ENCODE data around the gene HOOK1.
"Not testable (repeated sequence)": the region's sequence is repeated elsewhere in the genome, so short reads cannot be mapped to it uniquely, and the experiment has no call there.

HOOK1 gene

GRCh38 chr1:59908084-59908483, 93.3 kb downstream of the HOOK1 start:
- no peak overlapping the region for H3K9ac ChIP-seq (ENCODE audit: low read length)
- H3K27ac ChIP-seq (ENCODE audit: low read depth, low read length): no peak overlapping the region
- H3F3A ChIP-seq (ENCODE audit: insufficient read depth): no peaks in the 10 kb centered on the region
- no peak overlapping the region for H2AFZ ChIP-seq (ENCODE audit: low read depth, low read length, severe bottlenecking)
- no peaks in the 10 kb centered on the region for H3K79me2 ChIP-seq (ENCODE audit: insufficient read depth, low read length)
- no peaks in the 10 kb centered on the region for H3K9me3 ChIP-seq (ENCODE audit: insufficient read depth, low read length)
- H3K4me3 ChIP-seq (ENCODE audit: insufficient read depth, low read length, poor library complexity, severe bottlenecking): no peak overlapping the region
- H3K4me2 ChIP-seq (ENCODE audit: low read depth, low read length, poor library complexity, severe bottlenecking): no peak overlapping the region
- H3K27me3 ChIP-seq (ENCODE audit: low read length): no peaks in the 10 kb centered on the region
- H3K9me2 ChIP-seq (replicated peaks; ENCODE audit: insufficient read depth, low read length): no peaks in the 10 kb centered on the region
- no peaks in the 10 kb centered on the region for H3K36me3 ChIP-seq (ENCODE audit: low read length)
- TF ChIP-seq, protein P1, sequence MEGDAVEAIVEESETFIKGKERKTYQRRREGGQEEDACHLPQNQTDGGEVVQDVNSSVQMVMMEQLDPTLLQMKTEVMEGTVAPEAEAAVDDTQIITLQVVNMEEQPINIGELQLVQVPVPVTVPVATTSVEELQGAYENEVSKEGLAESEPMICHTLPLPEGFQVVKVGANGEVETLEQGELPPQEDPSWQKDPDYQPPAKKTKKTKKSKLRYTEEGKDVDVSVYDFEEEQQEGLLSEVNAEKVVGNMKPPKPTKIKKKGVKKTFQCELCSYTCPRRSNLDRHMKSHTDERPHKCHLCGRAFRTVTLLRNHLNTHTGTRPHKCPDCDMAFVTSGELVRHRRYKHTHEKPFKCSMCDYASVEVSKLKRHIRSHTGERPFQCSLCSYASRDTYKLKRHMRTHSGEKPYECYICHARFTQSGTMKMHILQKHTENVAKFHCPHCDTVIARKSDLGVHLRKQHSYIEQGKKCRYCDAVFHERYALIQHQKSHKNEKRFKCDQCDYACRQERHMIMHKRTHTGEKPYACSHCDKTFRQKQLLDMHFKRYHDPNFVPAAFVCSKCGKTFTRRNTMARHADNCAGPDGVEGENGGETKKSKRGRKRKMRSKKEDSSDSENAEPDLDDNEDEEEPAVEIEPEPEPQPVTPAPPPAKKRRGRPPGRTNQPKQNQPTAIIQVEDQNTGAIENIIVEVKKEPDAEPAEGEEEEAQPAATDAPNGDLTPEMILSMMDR (IDR thresholded peaks at IDR 0.05; ENCODE audit: insufficient read depth, low read length, poor library complexity, severe bottlenecking): no peak
- TF ChIP-seq EZH2phosphoT487 (conservative IDR thresholded peaks at IDR 0.05; ENCODE audit: low read length): no peak
- no peaks in the 10 kb centered on the region for H4K20me1 ChIP-seq (ENCODE audit: low read depth, low read length)

- Histone ChIP-seq H3K9me3 (ENCODE audit: insufficient read depth, low read length) (no peaks in the 10 kb centered on the region), H3K36me3 (ENCODE audit: low read length) (no peaks in the 10 kb centered on the region), H2AFZ (ENCODE audit: low read depth, low read length, severe bottlenecking) (no peak overlapping the region), H3K4me2 (ENCODE audit: low read depth, low read length, poor library complexity, severe bottlenecking) (no peak overlapping the region), H4K20me1 (ENCODE audit: low read depth, low read length) (no peaks in the 10 kb centered on the region), H3K9me2 (replicated peaks; ENCODE audit: insufficient read depth, low read length) (no peaks in the 10 kb centered on the region), H3K27ac (ENCODE audit: low read depth, low read length) (no peak overlapping the region), H3K27me3 (ENCODE audit: low read length) (no peaks in the 10 kb centered on the region), H3K79me2 (ENCODE audit: insufficient read depth, low read length) (no peaks in the 10 kb centered on the region), H3K9ac (ENCODE audit: low read length) (no peak overlapping the region), H3K4me3 (ENCODE audit: insufficient read depth, low read length, poor library complexity, severe bottlenecking) (no peak overlapping the region), H3F3A (ENCODE audit: insufficient read depth) (no peaks in the 10 kb centered on the region)
- TF ChIP-seq EZH2phosphoT487 (conservative IDR thresholded peaks at IDR 0.05; ENCODE audit: low read length): no peak
- TF ChIP-seq, protein P1 (IDR thresholded peaks at IDR 0.05; ENCODE audit: insufficient read depth, low read length, poor library complexity, severe bottlenecking): no peak
Observed at GRCh38 chr1:59908682-59909081, 93.9 kb downstream of the HOOK1 start.

GRCh38 chr1:59914791-59915286, 100.1 kb downstream of the HOOK1 start:
- H3K9ac ChIP-seq (ENCODE audit: low read length); H3K27ac ChIP-seq (ENCODE audit: low read depth, low read length): not testable (repeated sequence)

GRCh38 chr1:59915516-59915915, 100.8 kb downstream of the HOOK1 start:
- H3K27me3 ChIP-seq (ENCODE audit: low read length): no peaks in the 10 kb centered on the region
- no peak overlapping the region for H3K27ac ChIP-seq (ENCODE audit: low read depth, low read length)
- H3K9me3 ChIP-seq (ENCODE audit: insufficient read depth, low read length): no peaks in the 10 kb centered on the region
- H3K36me3 ChIP-seq (ENCODE audit: low read length): no peaks in the 10 kb centered on the region
- H3K9me2 ChIP-seq (replicated peaks; ENCODE audit: insufficient read depth, low read length): no peaks in the 10 kb centered on the region
- no peak overlapping the region for H2AFZ ChIP-seq (ENCODE audit: low read depth, low read length, severe bottlenecking)
- no peaks in the 10 kb centered on the region for H3F3A ChIP-seq (ENCODE audit: insufficient read depth)
- H3K79me2 ChIP-seq (ENCODE audit: insufficient read depth, low read length): no peaks in the 10 kb centered on the region
- no peak overlapping the region for H3K4me2 ChIP-seq (ENCODE audit: low read depth, low read length, poor library complexity, severe bottlenecking)
- H3K9ac ChIP-seq (ENCODE audit: low read length): no peak overlapping the region
- H3K4me3 ChIP-seq (ENCODE audit: insufficient read depth, low read length, poor library complexity, severe bottlenecking): no peak overlapping the region
- TF ChIP-seq, protein P1 (IDR thresholded peaks at IDR 0.05; ENCODE audit: insufficient read depth, low read length, poor library complexity, severe bottlenecking): no peak
- TF ChIP-seq EZH2phosphoT487 (conservative IDR thresholded peaks at IDR 0.05; ENCODE audit: low read length): no peak
- H4K20me1 ChIP-seq (ENCODE audit: low read depth, low read length): no peaks in the 10 kb centered on the region

More at GRCh38 chr1:59914791-59915286, 100.1 kb downstream of the HOOK1 start:
- not testable (repeated sequence) for H3K9me3 ChIP-seq (ENCODE audit: insufficient read depth, low read length); H3K79me2 ChIP-seq (ENCODE audit: insufficient read depth, low read length); H3K4me2 ChIP-seq (ENCODE audit: low read depth, low read length, poor library complexity, severe bottlenecking); H2AFZ ChIP-seq (ENCODE audit: low read depth, low read length, severe bottlenecking); H3K36me3 ChIP-seq (ENCODE audit: low read length); H3F3A ChIP-seq (ENCODE audit: insufficient read depth); H4K20me1 ChIP-seq (ENCODE audit: low read depth, low read length); H3K4me3 ChIP-seq (ENCODE audit: insufficient read depth, low read length, poor library complexity, severe bottlenecking); H3K9me2 ChIP-seq (replicated peaks; ENCODE audit: insufficient read depth, low read length); H3K27me3 ChIP-seq (ENCODE audit: low read length)
